Nephron (organoid): Measurements from ENCODE around the gene EPB41L2.

Experiments
- H3K27ac Mint-ChIP-seq, 3 experiments: 2 replicates each; pipeline ENCODE4 v1.8.0; 2020; ENCODE audit warnings: mixed read lengths in 3 of 3, mild to moderate bottlenecking in 2 of 3, moderate library complexity in 1 of 3
- H3K27me3 Mint-ChIP-seq: 2 replicates; pipeline ENCODE4 v1.8.0; 2021; ENCODE audit warnings: low read depth, mild to moderate bottlenecking, moderate library complexity, mixed read lengths
- H3K36me3 Mint-ChIP-seq: 2 replicates; pipeline ENCODE4 v1.8.0; 2020; ENCODE audit warnings: low read depth, mixed read lengths
- H3K4me1 Mint-ChIP-seq: 2 replicates; pipeline ENCODE4 v1.8.0; 2020; ENCODE audit warnings: mixed read lengths
- H3K4me3 Mint-ChIP-seq, 3 experiments: 2 replicates each; pipeline ENCODE4 v1.8.0; 2020; ENCODE audit warnings: mild to moderate bottlenecking in 3 of 3, mixed read lengths in 3 of 3, moderate library complexity in 2 of 3
- H3K9me3 Mint-ChIP-seq: 2 replicates; pipeline ENCODE4 v1.8.0; 2020; ENCODE audit warnings: mixed read lengths
- TF ChIP-seq, protein P1 (sequence below), 3 experiments: fragments of 200-600 bp; sonication (generic); IDR thresholded peaks; one replicate each; pipeline ENCODE4 v1.5.0; 2021; ENCODE audit warnings: antibody characterized with exemption in 3 of 3; ENCODE audit not compliant: unreplicated experiment in 3 of 3

Gene EPB41L2

DNA sequence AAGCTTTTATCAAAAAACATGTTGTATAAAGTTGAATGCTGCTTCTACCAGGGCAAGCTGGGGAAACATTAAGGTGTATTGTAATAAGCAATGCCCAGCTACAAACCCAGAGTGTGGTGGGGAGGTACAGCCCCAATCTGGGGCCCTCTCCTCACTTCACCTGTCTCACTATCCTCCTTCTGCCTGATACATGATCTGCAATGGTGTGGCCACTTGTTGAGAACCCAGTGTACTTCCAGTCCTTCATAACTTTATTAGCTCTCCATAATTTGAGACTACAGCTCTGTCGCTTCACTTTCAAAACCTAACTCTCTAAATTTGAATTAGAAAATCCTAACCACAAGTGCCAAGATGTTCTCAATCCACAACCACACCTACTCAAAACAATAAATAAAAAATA, 84.9 kb downstream of the EPB41L2 start:
- no peaks in the 10 kb centered on the region for H3K36me3 Mint-ChIP-seq
- no peaks in the 10 kb centered on the region for H3K9me3 Mint-ChIP-seq
- TF ChIP-seq, protein P1, sequence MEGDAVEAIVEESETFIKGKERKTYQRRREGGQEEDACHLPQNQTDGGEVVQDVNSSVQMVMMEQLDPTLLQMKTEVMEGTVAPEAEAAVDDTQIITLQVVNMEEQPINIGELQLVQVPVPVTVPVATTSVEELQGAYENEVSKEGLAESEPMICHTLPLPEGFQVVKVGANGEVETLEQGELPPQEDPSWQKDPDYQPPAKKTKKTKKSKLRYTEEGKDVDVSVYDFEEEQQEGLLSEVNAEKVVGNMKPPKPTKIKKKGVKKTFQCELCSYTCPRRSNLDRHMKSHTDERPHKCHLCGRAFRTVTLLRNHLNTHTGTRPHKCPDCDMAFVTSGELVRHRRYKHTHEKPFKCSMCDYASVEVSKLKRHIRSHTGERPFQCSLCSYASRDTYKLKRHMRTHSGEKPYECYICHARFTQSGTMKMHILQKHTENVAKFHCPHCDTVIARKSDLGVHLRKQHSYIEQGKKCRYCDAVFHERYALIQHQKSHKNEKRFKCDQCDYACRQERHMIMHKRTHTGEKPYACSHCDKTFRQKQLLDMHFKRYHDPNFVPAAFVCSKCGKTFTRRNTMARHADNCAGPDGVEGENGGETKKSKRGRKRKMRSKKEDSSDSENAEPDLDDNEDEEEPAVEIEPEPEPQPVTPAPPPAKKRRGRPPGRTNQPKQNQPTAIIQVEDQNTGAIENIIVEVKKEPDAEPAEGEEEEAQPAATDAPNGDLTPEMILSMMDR (IDR thresholded peaks at IDR 0.05; ENCODE audit: unreplicated experiment in 3 of 3): no peak
- H3K27me3 Mint-ChIP-seq: no peaks in the 10 kb centered on the region
- peak overlapping the region in 2 of 3 experiments; percentile 17 to 84 for H3K27ac Mint-ChIP-seq
- peaks cover 63% of the 10 kb centered on the region for H3K4me1 Mint-ChIP-seq
- no peak overlapping the region for H3K4me3 Mint-ChIP-seq

DNA sequence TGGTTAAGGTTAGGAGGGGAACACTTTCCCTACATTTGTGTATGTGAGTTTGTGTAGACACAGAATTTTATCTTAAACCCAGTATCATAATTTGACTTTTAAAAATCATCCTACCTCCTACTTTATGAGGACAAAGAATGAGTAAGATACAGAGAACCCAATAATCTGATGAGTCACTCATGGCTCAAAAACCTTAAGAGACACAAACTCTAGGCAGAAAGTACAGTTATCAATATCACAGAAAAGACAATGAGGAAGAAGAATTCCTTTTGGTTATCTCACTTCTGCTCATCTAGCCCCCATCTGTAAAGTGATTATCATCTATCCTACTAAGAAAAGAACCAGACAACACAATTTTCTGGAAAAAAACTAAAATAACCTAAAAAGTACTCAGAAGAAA, 87.7 kb downstream of the EPB41L2 start:
- Mint-ChIP-seq H3K4me3 (no peak overlapping the region), H3K27me3 (no peaks in the 10 kb centered on the region), H3K9me3 (no peaks in the 10 kb centered on the region), H3K27ac (no peak overlapping the region), H3K4me1 (peaks cover 48% of the 10 kb centered on the region), H3K36me3 (no peaks in the 10 kb centered on the region)
- TF ChIP-seq, protein P1 (IDR thresholded peaks at IDR 0.05; ENCODE audit: unreplicated experiment in 3 of 3): no peak

DNA sequence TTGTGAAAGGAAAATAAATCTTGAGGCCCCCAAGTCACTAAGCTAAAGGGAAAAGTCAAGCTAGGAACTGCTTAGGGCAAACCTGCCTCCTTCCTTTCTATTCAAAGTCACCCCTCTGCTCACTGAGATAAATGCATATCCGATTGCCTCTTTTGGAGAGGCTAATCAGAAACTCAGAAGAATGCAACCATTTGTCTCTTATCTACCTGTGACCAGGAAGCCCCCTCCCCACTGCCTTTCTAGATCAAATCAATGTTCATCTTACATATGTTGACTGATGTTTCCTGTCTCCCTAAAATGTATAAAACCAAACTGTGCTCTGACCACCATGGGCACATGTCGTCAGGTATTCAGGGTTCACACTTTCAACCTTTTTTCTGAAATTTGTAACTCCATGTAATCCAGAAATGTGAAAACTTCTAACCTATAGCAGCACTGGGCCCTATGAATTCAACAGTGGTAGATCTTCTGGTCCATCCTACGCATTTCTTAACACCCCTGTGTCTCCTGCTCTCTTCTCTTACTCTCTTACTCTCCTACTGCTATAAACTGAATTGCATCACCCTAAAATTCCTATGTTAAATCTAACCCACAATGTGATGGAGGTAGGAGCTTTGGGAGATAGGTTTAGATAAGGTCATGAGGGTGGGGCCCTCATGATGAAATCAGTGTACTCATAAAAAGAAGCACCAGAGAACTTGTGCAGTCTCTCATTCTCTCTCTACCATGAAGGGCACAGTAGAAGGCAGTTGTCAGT, 89.3 kb downstream of the EPB41L2 start:
- Mint-ChIP-seq H3K27ac (no peak overlapping the region), H3K4me1 (peaks cover 48% of the 10 kb centered on the region), H3K9me3 (no peaks in the 10 kb centered on the region), H3K4me3 (no peak overlapping the region), H3K36me3 (no peaks in the 10 kb centered on the region), H3K27me3 (no peaks in the 10 kb centered on the region)
- TF ChIP-seq, protein P1 (IDR thresholded peaks at IDR 0.05; ENCODE audit: unreplicated experiment in 3 of 3): no peak

DNA sequence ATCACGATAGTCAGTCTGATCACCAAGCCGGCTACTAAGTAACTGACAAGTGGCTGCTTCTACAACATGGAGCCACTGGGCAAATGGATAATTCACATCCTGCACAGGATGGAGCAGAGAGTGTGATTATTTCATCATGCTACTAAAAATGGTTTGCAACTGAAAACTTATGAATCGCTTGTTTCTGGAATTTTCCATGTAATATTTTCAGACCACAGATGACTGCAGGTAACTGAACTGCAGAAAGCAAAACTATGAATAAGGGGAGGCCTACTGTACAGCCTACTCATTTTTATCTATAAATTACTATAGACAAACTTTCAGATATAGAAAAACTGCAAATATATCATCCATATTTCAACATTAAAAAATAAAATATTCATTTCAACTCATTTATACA, 91.5 kb downstream of the EPB41L2 start:
- Mint-ChIP-seq H3K27ac (peak overlapping the region in 1 of 3 experiments; percentile 89), H3K4me3 (peak overlapping the region in 1 of 3 experiments; percentile 31), H3K27me3 (no peaks in the 10 kb centered on the region), H3K9me3 (no peaks in the 10 kb centered on the region), H3K36me3 (no peaks in the 10 kb centered on the region), H3K4me1 (peaks cover 46% of the 10 kb centered on the region)
- TF ChIP-seq, protein P1 (IDR thresholded peaks at IDR 0.05; ENCODE audit: unreplicated experiment in 3 of 3): no peak

DNA sequence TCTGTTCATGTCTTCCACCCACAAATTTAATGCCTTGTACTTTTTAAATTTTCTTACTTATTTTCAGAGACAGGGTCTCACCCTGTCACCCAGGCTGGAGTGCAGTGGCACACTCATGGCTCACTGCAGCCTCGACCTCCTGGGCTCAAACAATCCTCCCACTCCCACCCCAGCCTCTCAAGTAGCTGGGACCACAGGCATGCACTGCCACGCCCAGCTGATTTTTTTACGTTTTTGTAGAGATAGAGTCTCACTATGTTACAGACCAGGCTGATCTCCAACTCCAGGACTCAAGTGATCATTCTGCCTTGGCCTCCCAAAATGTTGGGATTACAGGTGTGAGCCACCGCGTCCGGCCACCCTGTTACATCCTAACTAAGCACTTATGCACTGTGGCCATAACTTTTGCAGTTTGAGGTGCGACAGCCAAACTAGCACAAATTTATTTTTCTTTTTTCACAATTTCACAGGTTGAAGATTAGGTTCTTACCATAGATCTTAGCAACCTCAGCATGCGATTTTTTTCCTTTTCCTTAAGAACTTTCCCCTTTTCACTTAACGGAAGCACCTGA, 92.1 kb downstream of the EPB41L2 start:
- Mint-ChIP-seq H3K27me3 (no peaks in the 10 kb centered on the region), H3K4me1 (peaks cover 45% of the 10 kb centered on the region), H3K4me3 (peak overlapping the region in 1 of 3 experiments; percentile 31), H3K36me3 (no peaks in the 10 kb centered on the region), H3K9me3 (no peaks in the 10 kb centered on the region), H3K27ac (peak overlapping the region in 2 of 3 experiments; percentile 49 to 89)
- TF ChIP-seq, protein P1 (IDR thresholded peaks at IDR 0.05; ENCODE audit: unreplicated experiment in 3 of 3): no peak
